Measurements from ENCODE around the gene C1orf159. TPM values are rescaled to one million over a fixed set of nuclear protein-coding genes. Genes with fewer than 3 reads are reported as not detected.
"Not testable (repeated sequence)": the region's sequence is repeated elsewhere in the genome, so short reads cannot be mapped to it uniquely, and the experiment has no call there.

Gene C1orf159
- polyA plus RNA-seq, 3 donors: 5.2 to 11.5 (median 9.3) TPM

DNA sequence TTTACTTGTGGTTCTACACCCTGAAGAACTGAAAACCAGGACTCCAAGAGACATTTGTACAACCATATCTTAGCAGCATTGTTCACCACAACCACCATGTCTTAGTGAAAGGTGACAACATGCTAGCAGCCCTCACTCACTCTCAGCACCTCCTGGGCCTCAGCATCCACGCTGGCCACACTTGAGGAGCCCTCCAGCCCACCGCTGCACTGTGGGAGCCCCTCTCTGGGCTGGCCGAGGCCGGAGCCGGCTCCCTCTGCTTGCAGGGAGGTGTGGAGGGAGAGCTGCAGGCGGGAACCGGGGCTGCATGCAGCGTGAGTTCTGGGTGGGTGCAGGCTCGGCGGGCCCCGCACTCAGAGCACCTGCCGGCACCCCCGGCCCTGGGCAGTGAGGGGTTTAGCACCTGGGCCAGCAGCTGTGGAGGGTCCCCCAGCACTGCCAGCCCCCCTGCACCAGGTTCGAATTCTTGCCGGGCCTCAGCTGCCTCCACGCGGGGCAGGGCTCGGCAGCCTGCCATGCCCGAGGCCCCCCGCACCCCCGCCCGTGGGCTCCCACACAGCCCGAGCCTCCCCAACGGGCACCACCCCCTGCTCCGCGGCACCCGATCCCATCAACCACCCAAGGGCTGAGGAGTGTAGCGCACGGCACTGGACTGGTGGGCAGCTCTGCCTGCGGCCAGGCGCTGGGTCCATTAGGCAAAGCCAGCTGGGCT, 9.2 kb downstream of the C1orf159 start:
- no peak overlapping the region for H3K27ac ChIP-seq (ENCODE audit: low read depth, low read length)
- WGBS, 3 donors: 96 to 99% (median 97%) methylated on average over 24 to 31 of the region's 31 CpGs

DNA sequence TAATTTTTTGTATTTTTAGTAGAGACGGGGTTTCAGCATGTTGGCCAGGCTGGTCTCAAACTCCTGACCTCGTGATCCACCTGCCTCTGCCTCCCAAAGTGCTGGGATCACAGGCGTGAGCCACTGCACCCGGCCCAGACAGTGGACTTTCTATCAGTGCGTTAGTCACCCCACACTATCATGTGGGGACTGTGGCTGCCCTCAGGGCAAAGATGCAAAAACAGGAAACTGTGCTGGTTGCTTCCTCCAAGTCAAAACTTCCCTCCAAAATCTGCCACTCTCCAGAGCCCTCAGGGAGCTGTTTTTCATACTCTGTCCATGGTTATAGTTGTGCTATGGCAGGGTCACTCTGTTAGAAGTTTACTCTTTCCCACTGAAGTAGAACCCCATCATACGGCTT, 11.7 kb downstream of the C1orf159 start:
- H3K27ac ChIP-seq (ENCODE audit: low read depth, low read length): not testable (repeated sequence)
- 76 to 83% (median 79%) methylated on average over 6 of the region's 6 CpGs for WGBS, 3 donors

DNA sequence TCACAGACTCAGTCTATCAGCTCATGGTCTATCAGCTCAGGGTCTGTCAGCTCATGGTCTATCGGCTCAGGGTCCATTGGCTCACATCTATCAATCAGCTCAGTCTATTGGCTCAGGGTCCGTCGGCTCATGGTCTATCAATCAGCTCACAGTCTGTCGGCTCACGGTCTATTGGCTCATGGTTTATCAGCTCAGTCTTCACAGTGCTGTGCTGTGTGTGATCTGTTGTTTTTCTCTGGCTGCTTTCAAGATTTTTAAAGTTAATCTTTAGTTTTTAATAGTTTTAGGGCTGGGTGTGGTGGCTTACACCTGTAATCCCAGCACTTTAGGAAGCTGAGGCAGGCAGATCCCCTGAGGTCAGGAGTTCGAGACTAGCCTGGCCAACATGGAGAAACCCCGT, 14.4 kb downstream of the C1orf159 start:
- 84 to 96% (median 96%) methylated on average over 7 of the region's 7 CpGs for WGBS, 3 donors
- no peak overlapping the region for H3K27ac ChIP-seq (ENCODE audit: low read depth, low read length)

- no peak overlapping the region for H3K27ac ChIP-seq (ENCODE audit: low read depth, low read length)
- 97 to 98% (median 98%) methylated on average over 11 of the region's 11 CpGs for WGBS, 3 donors
These were observed 15.6 kb downstream of the C1orf159 start for GRCh38 chr1:1100296-1100695.

- H3K27ac ChIP-seq (ENCODE audit: low read depth, low read length): no peak overlapping the region
- WGBS, 3 donors: 85 to 92% (median 90%) methylated on average over 4 of the region's 4 CpGs
These were observed 16.2 kb downstream of the C1orf159 start for GRCh38 chr1:1099506-1100183.

DNA sequence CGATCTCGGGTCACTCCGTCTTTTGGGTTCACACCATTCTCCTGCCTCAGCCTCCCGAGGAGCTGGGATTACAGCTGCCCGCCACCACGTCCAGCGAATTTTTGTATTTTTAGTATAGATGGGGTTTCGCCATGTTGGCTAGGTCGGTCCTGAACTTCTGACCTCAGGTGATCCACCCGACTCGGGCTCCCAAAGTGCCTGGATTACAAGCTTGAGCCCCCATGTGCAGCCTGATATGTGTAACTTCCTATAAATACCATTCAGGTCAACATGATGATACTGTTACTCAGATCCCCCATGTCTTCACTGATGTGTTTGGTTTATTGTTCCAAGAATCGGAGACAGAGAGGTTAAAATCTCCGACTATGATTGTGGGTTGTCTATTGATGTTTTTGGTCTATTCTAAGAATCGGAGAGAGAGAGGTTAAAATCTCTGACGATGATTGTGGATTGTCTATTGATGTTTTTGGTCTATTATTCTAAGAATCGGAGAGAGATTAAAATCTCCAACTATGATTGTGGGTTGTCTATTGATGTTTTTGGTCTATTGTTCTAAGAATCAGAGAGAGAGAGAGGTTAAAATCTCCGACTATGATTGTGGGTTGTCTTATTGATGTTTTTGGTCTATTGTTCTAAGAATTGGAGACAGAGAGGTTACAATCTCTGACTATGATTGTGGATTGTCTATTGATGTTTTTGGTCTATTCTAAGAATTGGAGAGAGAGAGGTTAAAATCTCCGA, 17.0 kb downstream of the C1orf159 start:
- 92 to 96% (median 94%) methylated on average over 18 of the region's 18 CpGs for WGBS, 3 donors
- no peak overlapping the region for H3K27ac ChIP-seq (ENCODE audit: low read depth, low read length)

DNA sequence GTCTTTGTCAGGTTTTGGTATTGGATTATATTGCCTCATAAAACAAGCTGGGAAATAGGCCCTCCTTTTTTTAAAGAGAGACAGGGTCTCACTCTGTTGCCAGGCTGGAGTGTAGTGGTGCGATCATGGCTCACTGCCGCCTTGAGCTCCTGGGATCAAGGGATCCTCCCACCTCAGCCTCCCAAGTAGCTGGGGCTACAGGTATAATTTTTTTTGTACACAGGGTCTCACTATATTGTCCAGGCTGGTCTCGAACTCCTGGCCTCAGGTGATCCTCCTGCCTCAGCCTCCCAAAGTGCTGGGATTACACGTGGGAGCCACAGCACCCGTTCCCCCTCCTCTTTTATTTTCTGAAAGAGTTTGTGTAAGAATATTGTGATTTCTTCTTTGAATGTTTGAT, 19.8 kb downstream of the C1orf159 start:
- 93 to 97% (median 94%) methylated on average over 5 of the region's 5 CpGs for WGBS, 3 donors
- H3K27ac ChIP-seq (ENCODE audit: low read depth, low read length): not testable (repeated sequence)

GRCh38 chr1:1094981-1095380, 20.9 kb downstream of the C1orf159 start:
- no peak overlapping the region for H3K27ac ChIP-seq (ENCODE audit: low read depth, low read length)
- 87 to 94% (median 94%) methylated on average over 7 of the region's 7 CpGs for WGBS, 3 donors

DNA sequence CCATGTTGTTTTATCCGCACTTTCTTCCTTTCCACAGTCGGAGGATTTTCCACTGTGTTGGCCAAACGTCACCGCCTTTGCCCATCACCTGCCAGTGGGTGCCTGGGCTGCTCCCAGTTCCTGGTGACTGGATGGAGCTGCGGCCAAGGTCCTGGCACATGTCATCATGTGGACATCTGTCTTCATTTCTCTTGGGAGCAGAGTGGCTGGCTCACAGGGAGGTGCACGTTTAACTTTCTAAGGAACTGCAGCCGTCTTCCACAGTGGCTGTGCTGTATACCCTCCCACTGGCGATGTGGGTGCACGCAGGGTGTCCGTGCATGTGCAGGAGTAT, 22.3 kb downstream of the C1orf159 start:
- H3K27ac ChIP-seq (ENCODE audit: low read depth, low read length): no peak overlapping the region
- WGBS, 3 donors: 89 to 91% (median 90%) methylated on average over 10 of the region's 10 CpGs

DNA sequence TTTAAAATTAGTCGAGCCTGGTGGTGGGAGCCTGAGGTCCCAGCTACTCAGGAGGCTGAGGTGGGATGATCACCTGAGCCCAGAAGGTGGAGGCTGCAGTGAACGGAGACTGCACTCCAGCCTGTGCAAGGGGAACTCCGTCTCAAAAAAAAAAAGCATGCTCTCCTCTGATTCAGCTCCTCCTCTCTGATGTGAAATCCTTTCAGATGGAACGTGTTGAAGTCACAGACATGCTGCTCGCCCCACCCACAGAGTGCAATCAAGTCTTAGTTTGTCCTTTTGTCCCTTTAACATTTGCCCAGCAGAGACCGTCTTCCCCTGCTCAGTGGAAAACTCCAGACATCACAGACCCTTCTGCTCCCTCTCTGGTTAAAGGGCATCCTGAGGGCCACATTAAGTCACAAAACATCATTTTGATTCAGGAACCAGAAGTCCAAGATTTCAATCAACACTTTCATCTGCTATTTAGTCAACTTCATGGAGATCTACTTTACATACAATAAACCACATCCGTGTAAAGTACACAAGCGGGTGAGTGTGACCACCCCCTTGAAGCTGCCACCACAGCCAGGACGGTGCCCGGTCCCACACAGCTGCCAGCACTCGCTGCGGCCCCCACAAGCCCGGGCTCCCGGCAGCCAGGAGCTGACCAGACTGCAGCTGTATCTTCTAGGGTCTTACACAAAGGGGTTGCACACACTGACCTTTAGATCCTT, 22.8 kb downstream of the C1orf159 start:
- 85 to 92% (median 91%) methylated on average over 14 of the region's 14 CpGs for WGBS, 3 donors
- no peak overlapping the region for H3K27ac ChIP-seq (ENCODE audit: low read depth, low read length)

GRCh38 chr1:1092149-1092855, 23.6 kb downstream of the C1orf159 start:
- WGBS, 3 donors: 92 to 95% (median 95%) methylated on average over 26 to 28 of the region's 28 CpGs
- no peak overlapping the region for H3K27ac ChIP-seq (ENCODE audit: low read depth, low read length)

DNA sequence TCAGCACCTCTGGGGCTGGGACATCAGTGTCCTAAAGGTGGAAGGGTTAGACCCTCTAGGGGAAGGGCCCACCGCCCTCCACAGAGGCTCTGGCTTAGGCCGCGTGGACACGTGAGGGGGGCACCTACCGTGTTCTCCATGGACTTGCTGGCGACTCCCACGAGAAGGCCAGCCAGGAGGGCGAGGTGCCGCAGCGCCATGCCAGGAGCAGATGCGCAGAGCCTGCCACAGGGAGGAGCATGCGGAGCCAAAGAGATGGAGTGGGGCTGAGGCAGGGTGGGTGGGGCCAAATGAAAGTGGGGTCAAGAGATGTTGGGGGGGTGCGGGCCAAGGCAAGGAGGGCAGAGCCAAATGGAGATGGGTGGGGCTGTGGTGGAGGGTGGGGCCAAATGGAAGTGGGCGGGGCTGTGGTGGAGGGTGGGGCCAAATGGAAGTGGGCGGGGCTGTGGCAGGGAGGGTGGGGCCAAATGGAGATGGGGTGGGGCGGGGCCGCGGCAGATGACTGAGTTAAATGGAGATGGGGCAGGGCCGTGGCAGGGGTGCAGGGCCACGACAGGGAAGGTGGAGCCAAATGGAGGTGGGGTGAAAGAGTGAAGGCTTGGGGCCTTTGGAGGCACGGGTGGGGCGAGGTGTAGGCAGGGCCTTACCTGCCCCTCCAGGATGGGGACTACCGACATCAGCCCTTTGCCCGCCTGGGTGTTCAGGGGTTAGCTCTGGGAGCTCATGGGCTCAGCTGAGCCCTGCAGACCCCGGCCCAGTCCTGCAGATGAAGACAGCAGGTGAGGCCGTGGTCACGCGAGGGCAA, 24.3 kb downstream of the C1orf159 start:
- H3K27ac ChIP-seq (ENCODE audit: low read depth, low read length): no peak overlapping the region
- WGBS, 3 donors: 95 to 98% (median 96%) methylated on average over 26 to 28 of the region's 28 CpGs

DNA sequence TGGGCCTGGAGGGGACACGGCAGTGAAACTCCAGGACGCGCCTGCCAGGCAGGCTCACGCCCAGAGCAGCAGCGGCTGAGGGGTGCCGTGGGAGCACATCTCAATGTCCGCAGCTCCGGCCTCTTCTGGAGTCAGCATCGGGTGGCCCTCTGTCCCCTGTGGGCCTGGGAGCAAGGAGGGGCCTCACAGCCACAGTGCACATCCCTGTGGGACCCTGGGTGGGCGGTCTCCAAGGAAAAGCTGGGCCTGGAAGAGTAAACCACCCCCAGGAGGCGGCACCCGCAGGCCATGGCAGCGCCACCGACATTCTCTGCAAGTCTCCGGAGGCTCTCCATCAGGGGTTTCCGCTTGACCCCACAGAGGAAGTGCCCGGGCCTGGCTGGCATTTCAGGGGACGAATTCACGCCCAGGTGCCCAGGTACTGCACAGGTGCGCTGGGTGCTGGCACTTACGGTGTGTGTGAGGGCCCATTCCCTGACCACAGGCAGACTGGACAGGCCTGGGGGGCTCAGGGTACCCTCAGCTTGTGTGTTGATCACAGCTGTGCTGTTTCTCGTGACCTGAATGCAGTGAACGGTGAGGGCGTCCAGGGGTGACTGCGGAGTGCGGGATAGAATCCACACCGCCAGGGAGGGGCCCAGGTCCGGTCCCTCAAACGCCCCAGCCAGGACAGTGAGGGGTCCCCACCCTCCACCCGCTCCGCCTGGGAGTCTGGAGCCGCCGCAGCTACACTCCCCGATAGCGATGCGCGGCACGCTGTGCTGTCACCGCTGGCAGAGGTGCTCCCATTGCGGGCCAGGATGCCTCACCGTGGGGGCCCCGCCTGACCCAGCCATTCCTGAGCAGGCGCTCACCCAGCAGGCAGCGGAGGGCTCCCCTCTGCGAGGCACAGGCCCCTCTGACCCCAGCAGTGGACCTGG, 25.2 kb downstream of the C1orf159 start:
- 93 to 96% (median 95%) methylated on average over 45 of the region's 45 CpGs for WGBS, 3 donors
- no peak overlapping the region for H3K27ac ChIP-seq (ENCODE audit: low read depth, low read length)

DNA sequence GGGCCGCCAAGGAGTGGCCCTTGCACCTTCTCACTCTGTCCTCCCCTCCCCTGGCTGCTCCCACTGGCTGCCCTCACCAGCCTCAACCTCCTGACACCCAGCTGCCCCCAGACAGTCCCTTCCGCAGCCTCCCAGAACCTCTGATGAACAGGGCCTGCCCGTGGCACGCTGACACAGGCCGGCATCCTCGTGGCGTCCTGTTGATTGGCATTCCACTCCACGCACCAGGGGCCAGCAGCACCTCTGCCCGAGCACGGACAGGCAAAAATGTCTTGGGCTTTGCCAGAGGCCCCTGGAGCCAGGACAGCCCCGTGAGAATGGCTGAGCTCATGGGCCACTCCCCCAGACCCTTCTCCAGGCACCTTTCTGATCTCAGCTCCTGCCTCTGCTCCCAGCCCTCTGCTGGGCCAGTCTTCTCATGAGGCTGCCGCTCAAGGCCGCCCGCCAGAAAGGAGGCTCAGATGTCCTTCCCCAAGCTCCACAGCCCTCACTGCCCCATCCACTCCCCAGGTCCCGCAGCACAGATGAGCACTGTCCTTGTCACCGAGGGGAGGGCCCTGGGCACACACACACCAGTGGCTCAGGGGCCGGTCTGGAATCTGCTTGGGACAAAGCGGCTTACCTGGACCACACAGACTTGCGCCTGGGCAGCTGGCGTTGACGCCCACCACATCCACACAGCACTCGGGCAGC, 26.0 kb downstream of the C1orf159 start:
- WGBS, 3 donors: 92 to 95% (median 94%) methylated on average over 21 to 22 of the region's 22 CpGs
- no peak overlapping the region for H3K27ac ChIP-seq (ENCODE audit: low read depth, low read length)

- 89 to 95% (median 91%) methylated on average over 44 to 46 of the region's 46 CpGs for WGBS, 3 donors
- no peak overlapping the region for H3K27ac ChIP-seq (ENCODE audit: low read depth, low read length)
These were observed 26.8 kb downstream of the C1orf159 start for GRCh38 chr1:1088801-1089680.

Measured in adipose tissue (tissue), 3 donors.